H1 (cell line): ENCODE data around the gene ABLIM1. TPM values are rescaled to one million over a fixed set of nuclear protein-coding genes. Genes with fewer than 3 reads are reported as not detected.

Experiments
- GTF2F1 ChIP-seq: IDR thresholded peaks from 2 replicates; pipeline ENCODE4 v1.6.1; 2012; ENCODE audit warnings: low read depth, low read length, improper control_type of control experiment, borderline replicate concordance
- NANOG ChIP-seq: IDR thresholded peaks from 2 replicates; pipeline ENCODE4 v1.6.1; 2011; ENCODE audit warnings: low read length, low read depth, mild to moderate bottlenecking, inconsistent platforms; ENCODE audit not compliant: insufficient read depth, poor library complexity, severe bottlenecking
- POU5F1 ChIP-seq: IDR thresholded peaks from 2 replicates; pipeline ENCODE4 v1.6.1; 2011; ENCODE audit warnings: low read depth, mild to moderate bottlenecking, low read length, moderate library complexity
- polyA plus RNA-seq, 7 experiments: library from polyadenylated mRNA; depleted of rRNA in 3 of 7; stranded (reverse) in 5 of 7; unstranded in 2 of 7; fragments of >200 nt in 5 of 7; fragments of 200-250 nt in 2 of 7; gene quantifications; 1 replicate in 5 of 7; 2 replicates in 1 of 7; 4 replicates in 1 of 7; pipeline versions ENCODE4 v1.2.1 to v1.2.3, GENCODE V29; 2011 to 2013; ENCODE audit warnings: missing spikeins in 2 of 7, mixed read lengths in 2 of 7
- total RNA-seq: library from RNA; stranded (reverse); fragmentation: NEBNext Ultra II Directional; extraction: Animal tissue kit (Norgen Biotek cat#: 25700); gene quantifications from 2 replicates; pipeline ENCODE4 v1.2.1, GENCODE V29; 2021

The ABLIM1 gene
- total and polyA plus RNA-seq, 2 of the 8 experiments (the other 6 are each of a cell fraction or from before 2014, with no cell fraction given): 51.2 to 51.7 TPM

DNA sequence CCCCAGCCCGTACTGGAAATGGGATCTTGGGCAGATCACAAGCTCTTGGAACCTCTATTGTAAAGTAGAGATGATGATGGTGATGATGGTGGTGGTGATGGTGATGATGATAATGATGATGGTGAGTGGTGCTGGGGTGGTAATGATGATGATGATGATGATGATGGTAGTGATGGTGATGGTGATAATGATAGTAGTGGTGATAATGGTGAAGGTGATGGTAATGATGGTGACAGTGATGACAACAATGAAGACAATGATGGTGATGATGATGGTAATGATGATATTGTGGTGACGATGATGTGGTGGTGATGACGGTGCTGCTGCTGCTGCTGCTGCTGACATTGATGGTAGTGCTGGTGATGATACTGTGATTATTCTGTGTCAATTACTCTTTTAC lies 162.8 kb downstream of the ABLIM1 start (continued):
- TF ChIP-seq GTF2F1: no peak
- no peak for TF ChIP-seq NANOG
- no peak for TF ChIP-seq POU5F1
